Breast epithelium (tissue), 3 donors: Measurements from ENCODE around the gene BTBD3.

ENCODE experiments used
- CTCF ChIP-seq, 3 donors: fragments of 450-650 bp; IDR thresholded peaks; one replicate each; pipeline ENCODE4 v1.5.1; 2016 to 2017; ENCODE audit warnings: antibody characterized with exemption in 3 of 3, mild to moderate bottlenecking in 3 of 3, moderate library complexity in 3 of 3
- POLR2A ChIP-seq: fragments of 450-650 bp; IDR thresholded peaks from one replicate; pipeline ENCODE4 v1.6.1; 2016; ENCODE audit warnings: antibody characterized with exemption, mild to moderate bottlenecking, moderate library complexity
- POLR2AphosphoS5 ChIP-seq, 3 donors: sonication (generic); formaldehyde crosslinking; IDR thresholded peaks; one replicate each; pipeline ENCODE4 v1.6.1; 2017; ENCODE audit warnings: antibody characterized with exemption in 3 of 3

- TF ChIP-seq POLR2AphosphoS5 (IDR thresholded peaks at IDR 0.05) (no peak), CTCF (IDR thresholded peaks at IDR 0.05) (no peak), POLR2A (no peak)
These were observed 17.8 kb downstream of the BTBD3 start for GRCh38 chr20:11935212-11936154.
